NT2/D1 (cell line): ENCODE measurements around the gene MTOR.

Experiments
- DNase-seq: peaks from one replicate; pipeline ENCODE4 v3.0.0-alpha.2; 2011; ENCODE audit warnings: low read depth, low spot score
- H3K27me3 ChIP-seq: 2 replicates; pipeline ENCODE4 v1.6.0; 2011; ENCODE audit warnings: mild to moderate bottlenecking; ENCODE audit not compliant: insufficient read length, insufficient read depth
- H3K36me3 ChIP-seq: 2 replicates; pipeline ENCODE4 v1.6.1; 2011; ENCODE audit warnings: mild to moderate bottlenecking, low read length, mixed read lengths; ENCODE audit not compliant: insufficient read depth, insufficient read length
- H3K4me1 ChIP-seq: 2 replicates; pipeline ENCODE4 v1.5.1; 2011; ENCODE audit not compliant: insufficient read depth, insufficient read length
- H3K4me3 ChIP-seq: 2 replicates; pipeline ENCODE4 v1.5.1; 2011; ENCODE audit warnings: low read depth; ENCODE audit not compliant: insufficient read length
- H3K9ac ChIP-seq: 2 replicates; pipeline ENCODE4 v1.6.0; 2011; ENCODE audit warnings: low read depth; ENCODE audit not compliant: insufficient read length
- H3K9me3 ChIP-seq: 2 replicates; pipeline ENCODE4 v1.5.1; 2011; ENCODE audit warnings: mild to moderate bottlenecking, low read length; ENCODE audit not compliant: insufficient read depth
- SUZ12 ChIP-seq: IDR thresholded peaks from 2 replicates; pipeline ENCODE4 v1.6.1; 2011; ENCODE audit not compliant: insufficient read length, insufficient read depth; ENCODE audit errors: extremely low read depth
- YY1 ChIP-seq: IDR thresholded peaks from 2 replicates; pipeline ENCODE4 v1.6.1; 2011; ENCODE audit not compliant: insufficient read length, insufficient read depth
- ZNF274 ChIP-seq: IDR thresholded peaks from 2 replicates; pipeline ENCODE4 v1.6.1; 2011; ENCODE audit warnings: mild to moderate bottlenecking, low read depth, low read length

The MTOR gene

DNA sequence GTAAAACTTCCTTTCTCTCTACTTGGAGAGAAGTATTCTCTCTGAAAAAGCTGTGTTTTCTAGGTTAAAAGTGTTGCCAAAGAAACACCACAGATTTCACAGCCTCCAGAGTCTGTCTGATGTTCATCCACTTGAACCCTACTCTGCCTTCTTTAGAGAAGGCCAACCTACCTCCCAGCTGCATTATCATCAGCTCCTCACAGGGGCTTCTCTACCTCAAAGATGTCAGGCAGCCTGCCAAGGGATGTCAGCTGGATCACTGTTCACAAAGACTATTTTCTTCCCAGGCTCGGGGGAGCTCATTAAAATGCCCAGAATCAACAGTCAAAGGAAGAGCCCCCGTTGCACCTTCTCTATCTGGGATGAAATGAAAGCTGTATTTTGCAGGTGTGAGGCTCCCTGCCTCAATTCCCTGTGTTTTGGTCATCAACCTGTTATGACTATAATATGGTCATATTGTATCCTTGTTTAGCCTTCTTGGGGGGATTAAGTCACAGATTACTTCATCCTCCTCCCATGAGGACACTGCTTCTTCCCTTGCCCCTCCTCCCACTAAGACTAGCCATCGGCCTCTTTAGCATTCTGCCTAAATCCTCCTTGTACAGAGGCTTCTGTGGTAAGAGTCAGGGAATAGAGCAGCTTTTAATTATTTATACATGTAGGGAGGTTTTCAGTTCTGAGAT is 47.5 kb downstream of the MTOR start:
- Histone ChIP-seq H3K9ac (no peak overlapping the region), H3K36me3 (peaks cover 70% of the 10 kb centered on the region), H3K4me3 (no peak overlapping the region), H3K27me3 (no peaks in the 10 kb centered on the region), H3K9me3 (no peaks in the 10 kb centered on the region), H3K4me1 (no peaks in the 10 kb centered on the region)
- no peak for DNase-seq
- TF ChIP-seq YY1 (no peak), ZNF274 (no peak), SUZ12 (no peak)

DNA sequence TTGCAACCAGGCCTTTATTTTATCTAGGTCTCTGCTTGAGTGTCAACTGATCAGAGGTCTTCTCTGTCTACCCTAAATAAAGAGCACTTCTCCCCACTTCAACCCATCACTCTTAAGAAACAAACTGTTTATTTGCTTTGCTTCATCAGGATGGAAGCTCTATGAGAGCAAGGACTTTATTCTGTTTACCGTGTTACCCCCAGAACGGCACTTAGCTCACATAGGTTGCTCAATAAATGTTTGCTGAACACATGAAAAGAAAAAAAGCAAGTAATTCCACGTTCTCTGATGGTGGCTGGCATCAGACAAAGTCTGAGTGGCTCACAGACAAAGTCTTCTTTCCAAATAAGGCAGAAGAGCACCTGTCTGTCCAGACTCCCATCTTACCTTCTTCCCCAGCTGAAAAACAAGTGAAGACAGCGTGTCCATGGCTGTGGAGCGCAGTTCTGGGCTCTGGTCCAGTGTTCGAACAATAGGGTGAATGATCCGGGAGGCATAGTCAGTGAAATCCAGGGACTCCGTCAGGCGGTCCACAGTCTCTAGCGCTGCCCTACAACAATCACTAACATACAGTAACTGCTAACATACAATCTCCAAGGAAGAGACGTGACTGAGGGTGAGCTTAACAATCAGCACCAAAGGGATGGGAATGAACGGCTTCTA is 50.3 kb downstream of the MTOR start:
- Histone ChIP-seq H3K4me1 (no peaks in the 10 kb centered on the region), H3K9me3 (no peaks in the 10 kb centered on the region), H3K27me3 (no peaks in the 10 kb centered on the region), H3K4me3 (no peak overlapping the region), H3K36me3 (peaks cover 83% of the 10 kb centered on the region), H3K9ac (no peak overlapping the region)
- no peak for TF ChIP-seq ZNF274
- no peak for DNase-seq

DNA sequence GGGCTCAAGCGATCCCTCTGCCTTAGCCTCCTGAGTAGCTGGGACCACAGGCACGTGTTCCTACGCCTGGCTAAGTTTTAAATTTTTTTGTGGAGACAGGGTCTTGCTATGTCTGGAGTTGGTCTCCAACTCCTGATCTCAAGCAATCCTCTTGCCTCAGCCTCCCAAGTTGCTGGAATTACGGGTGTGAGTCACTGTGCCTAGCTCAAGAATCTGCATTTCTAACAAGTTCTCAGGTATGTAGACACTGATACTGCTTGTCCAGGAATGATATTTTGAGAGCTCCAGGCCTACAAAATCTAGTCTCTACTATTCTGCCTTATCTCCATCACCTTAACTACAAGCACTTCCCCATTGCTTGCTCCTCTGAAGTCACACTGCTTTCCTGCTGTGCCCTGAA is 50.9 kb downstream of the MTOR start:
- peaks cover 89% of the 10 kb centered on the region for H3K36me3 ChIP-seq
- no peak for TF ChIP-seq YY1
- TF ChIP-seq ZNF274, result no peak
- TF ChIP-seq SUZ12, result no peak
- no peaks in the 10 kb centered on the region for H3K27me3 ChIP-seq
- no peak for DNase-seq
- no peak overlapping the region for H3K9ac ChIP-seq
- H3K9me3 ChIP-seq, result no peaks in the 10 kb centered on the region
- H3K4me3 ChIP-seq, result no peak overlapping the region
- no peaks in the 10 kb centered on the region for H3K4me1 ChIP-seq

DNA sequence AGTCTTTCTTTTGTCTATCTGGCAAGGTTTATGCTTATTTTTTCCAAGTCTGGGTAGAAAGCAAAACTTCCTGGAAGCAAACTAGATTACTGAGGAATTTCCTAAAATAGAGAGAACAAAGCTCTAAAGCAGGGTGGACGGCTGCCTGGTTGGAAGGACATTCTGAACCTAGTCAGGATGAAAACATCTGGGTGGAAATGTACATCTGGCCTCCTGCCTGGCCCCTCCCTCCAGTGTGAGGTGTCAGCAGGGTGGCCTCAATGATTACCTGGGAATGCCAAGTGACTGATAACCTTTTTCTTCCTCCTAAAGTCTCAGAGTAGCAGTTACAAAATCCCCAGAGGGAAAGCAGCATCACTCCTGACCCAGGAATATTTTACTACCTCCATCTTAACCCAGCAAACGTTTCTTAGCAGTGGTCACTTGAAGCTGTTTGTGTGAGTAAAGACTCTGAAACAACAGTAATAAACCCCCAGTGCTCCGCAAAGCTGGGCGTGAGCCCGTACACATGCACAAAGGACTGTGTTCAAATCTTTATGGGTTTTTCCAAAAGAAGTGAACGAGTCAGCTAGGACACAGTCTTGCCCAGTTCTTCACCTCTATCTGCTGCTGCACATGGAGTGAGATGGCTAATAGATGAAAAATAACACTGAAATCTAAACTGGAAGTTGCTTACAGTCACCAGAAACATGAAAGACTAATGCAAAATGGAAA is 54.3 kb downstream of the MTOR start:
- H3K9ac ChIP-seq, result no peak overlapping the region
- peaks cover 89% of the 10 kb centered on the region for H3K36me3 ChIP-seq
- DNase-seq, result no peak
- no peaks in the 10 kb centered on the region for H3K27me3 ChIP-seq
- H3K9me3 ChIP-seq, result no peaks in the 10 kb centered on the region
- no peaks in the 10 kb centered on the region for H3K4me1 ChIP-seq
- H3K4me3 ChIP-seq, result no peak overlapping the region
- TF ChIP-seq SUZ12 (no peak), ZNF274 (no peak), YY1 (no peak)

DNA sequence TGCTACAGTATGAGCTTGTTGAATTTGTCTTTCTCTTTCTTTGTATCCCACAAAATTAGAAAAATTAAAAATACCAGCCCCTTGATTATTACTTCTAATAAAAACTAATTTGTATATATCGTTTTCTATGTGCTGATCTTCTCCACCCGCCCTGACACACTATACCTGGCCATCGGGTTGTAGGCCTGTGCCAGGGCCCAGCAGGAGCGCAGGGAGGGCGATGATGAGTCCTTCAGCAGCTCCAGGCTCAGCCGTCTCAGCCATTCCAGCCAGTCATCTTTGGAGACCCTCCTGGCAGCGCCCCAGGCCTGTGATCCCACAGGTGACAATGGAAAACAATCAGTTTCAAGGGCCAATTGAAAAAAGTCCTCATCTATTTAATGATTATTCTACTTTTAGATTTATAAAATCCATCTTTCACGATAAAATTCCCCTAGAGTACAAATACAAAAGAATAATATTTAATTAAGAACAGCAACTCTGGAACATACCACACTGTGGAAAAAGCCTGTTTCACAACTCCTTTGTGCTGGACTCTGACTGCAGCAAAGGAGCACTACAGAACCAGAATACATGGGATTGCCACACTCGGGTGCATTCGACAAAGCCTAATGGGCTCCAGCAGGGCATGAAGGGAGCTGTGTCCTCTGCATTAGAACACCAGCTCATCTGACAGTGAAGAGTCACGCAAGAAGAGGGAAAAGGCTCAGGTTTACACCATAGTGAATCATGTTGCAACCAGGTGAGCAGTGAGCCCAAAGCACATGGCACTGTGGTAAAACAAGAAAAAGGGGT is 57.8 kb downstream of the MTOR start:
- Histone ChIP-seq H3K36me3 (peaks cover 69% of the 10 kb centered on the region), H3K4me1 (no peaks in the 10 kb centered on the region), H3K9ac (no peak overlapping the region), H3K27me3 (no peaks in the 10 kb centered on the region), H3K9me3 (no peaks in the 10 kb centered on the region), H3K4me3 (no peak overlapping the region)
- no peak for TF ChIP-seq YY1
- TF ChIP-seq SUZ12, result no peak
- TF ChIP-seq ZNF274, result no peak
- DNase-seq, result no peak

DNA sequence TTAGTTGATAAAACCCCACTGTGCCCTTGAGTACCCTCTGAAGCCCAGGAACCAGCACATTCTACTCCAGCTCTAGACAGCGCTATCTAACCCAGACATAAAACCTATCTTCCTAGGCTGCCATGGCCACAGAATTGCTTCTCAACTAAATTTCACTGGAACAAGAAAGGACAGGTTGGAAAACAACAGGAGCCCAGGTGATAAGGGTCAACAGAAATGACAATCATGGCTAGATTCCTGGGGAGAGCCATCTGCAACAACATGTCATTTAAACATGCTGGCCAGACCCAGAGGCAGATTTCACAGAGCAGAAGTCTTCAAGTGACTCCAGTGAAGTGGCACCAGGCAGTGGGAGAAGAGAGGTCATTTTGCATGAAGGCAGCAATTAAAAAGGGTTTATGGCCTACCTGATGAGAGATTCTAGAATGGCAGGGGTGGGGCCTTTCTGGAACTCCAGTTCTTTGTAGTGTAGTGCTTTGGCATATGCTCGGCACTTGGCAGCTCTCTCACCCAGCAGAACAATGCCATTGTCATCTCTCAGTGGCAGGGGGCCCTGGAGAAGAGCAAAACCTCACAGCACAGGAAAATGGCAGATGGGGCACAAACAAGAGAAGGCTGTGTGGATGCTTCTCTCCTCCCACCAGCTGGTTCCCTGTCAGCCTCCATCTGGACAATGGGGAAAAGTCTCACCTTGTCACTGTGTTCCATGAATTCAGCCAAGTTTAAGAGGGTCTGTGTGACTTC is 63.3 kb downstream of the MTOR start:
- Histone ChIP-seq H3K4me1 (peaks cover 2% of the 10 kb centered on the region), H3K27me3 (no peaks in the 10 kb centered on the region), H3K4me3 (no peak overlapping the region), H3K36me3 (peaks cover 60% of the 10 kb centered on the region), H3K9ac (no peak overlapping the region), H3K9me3 (no peaks in the 10 kb centered on the region)
- DNase-seq, result no peak
- TF ChIP-seq SUZ12 (no peak), ZNF274 (no peak), YY1 (no peak)
